ENCODE measurements around the gene APOC3. TPM values are rescaled to one million over a fixed set of nuclear protein-coding genes. Genes with fewer than 3 reads are reported as not detected.
"Not testable (repeated sequence)": the region's sequence is repeated elsewhere in the genome, so short reads cannot be mapped to it uniquely, and the experiment has no call there.

Gene APOC3
- total and polyA plus RNA-seq, 4 donors, result 0.14 to 2.3 TPM; not detected in 2

- H3K4me3 ChIP-seq, result no peak overlapping the region
- WGBS, 2 donors, result 80 to 81% methylated on average over 13 of the region's 13 CpGs
- H3K27me3 ChIP-seq (ENCODE audit: control insufficient read depth in 3 of 3, insufficient read depth in 3 of 3, low read length in 2 of 3), result no peaks in the 10 kb centered on the region
- ATAC-seq (ENCODE audit: insufficient read depth, low FRiP score) (no peak), DNase-seq (no peak)
- H3K9me3 ChIP-seq (ENCODE audit: control insufficient read depth in 4 of 4, insufficient read depth in 3 of 4, low read length in 3 of 4), result no peaks in the 10 kb centered on the region
- no peak overlapping the region for H3K27ac ChIP-seq (ENCODE audit: low read depth in 1 of 2, low read length in 1 of 2)
- H3K9ac ChIP-seq (ENCODE audit: insufficient read depth in 1 of 2, low read length in 2 of 2), result no peak overlapping the region
- no peaks in the 10 kb centered on the region for H3K36me3 ChIP-seq (ENCODE audit: control insufficient read depth in 4 of 4, insufficient read depth in 4 of 4, low read length in 4 of 4)
- H3K4me1 ChIP-seq (ENCODE audit: control insufficient read depth in 5 of 5, insufficient read depth in 5 of 5, low read length in 5 of 5), result peaks cover 0 to 38% (median 23%) of the 10 kb centered on the region in 5 donors
- TF ChIP-seq, protein P1, sequence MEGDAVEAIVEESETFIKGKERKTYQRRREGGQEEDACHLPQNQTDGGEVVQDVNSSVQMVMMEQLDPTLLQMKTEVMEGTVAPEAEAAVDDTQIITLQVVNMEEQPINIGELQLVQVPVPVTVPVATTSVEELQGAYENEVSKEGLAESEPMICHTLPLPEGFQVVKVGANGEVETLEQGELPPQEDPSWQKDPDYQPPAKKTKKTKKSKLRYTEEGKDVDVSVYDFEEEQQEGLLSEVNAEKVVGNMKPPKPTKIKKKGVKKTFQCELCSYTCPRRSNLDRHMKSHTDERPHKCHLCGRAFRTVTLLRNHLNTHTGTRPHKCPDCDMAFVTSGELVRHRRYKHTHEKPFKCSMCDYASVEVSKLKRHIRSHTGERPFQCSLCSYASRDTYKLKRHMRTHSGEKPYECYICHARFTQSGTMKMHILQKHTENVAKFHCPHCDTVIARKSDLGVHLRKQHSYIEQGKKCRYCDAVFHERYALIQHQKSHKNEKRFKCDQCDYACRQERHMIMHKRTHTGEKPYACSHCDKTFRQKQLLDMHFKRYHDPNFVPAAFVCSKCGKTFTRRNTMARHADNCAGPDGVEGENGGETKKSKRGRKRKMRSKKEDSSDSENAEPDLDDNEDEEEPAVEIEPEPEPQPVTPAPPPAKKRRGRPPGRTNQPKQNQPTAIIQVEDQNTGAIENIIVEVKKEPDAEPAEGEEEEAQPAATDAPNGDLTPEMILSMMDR (IDR thresholded peaks at IDR 0.05; ENCODE audit: control extremely low read depth, extremely low read depth), result no peak
Observed at GRCh38 chr11:116832350-116833290, 2.9 kb downstream of the APOC3 start.

DNA sequence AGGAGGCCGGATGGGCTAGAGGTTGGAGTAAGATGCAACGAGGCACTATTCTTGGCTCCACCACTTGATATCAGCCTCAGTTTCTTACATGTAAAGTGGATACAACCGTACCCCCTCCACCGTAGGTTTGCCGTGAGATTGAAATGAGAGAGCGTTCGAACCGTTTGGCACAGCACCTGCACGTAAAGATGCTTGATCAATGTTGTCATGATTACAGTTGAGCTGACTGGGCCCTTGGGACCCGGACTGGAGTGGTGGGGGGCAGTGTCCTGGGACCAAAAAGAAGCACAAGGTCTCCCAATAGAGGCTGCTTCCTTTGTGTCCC lies 3.7 kb downstream of the APOC3 start:
- WGBS, 2 donors, result 96% methylated on average over 10 of the region's 10 CpGs

GRCh38 chr11:116833816-116834534 lies 4.3 kb downstream of the APOC3 start:
- Histone ChIP-seq H3K4me1 (ENCODE audit: control insufficient read depth in 5 of 5, insufficient read depth in 5 of 5, low read length in 5 of 5) (peaks cover 0 to 38% (median 19%) of the 10 kb centered on the region in 5 donors), H3K9me3 (ENCODE audit: control insufficient read depth in 4 of 4, insufficient read depth in 3 of 4, low read length in 3 of 4) (no peaks in the 10 kb centered on the region), H3K27ac (ENCODE audit: low read depth in 1 of 2, low read length in 1 of 2) (no peak overlapping the region), H3K4me3 (no peak overlapping the region), H3K36me3 (ENCODE audit: control insufficient read depth in 4 of 4, insufficient read depth in 4 of 4, low read length in 4 of 4) (no peaks in the 10 kb centered on the region), H3K27me3 (ENCODE audit: control insufficient read depth in 3 of 3, insufficient read depth in 3 of 3, low read length in 2 of 3) (no peaks in the 10 kb centered on the region), H3K9ac (ENCODE audit: insufficient read depth in 1 of 2, low read length in 2 of 2) (no peak overlapping the region)
- DNase-seq, result no peak
- ATAC-seq (ENCODE audit: insufficient read depth, low FRiP score), result no peak
- 94 to 96% methylated on average over 14 of the region's 14 CpGs for WGBS, 2 donors
- TF ChIP-seq, protein P1 (IDR thresholded peaks at IDR 0.05; ENCODE audit: control extremely low read depth, extremely low read depth), result no peak

More for the DNA sequence above, 3.7 kb downstream of the APOC3 start:
- Histone ChIP-seq H3K27ac (ENCODE audit: low read depth in 1 of 2, low read length in 1 of 2) (no peak overlapping the region), H3K9ac (ENCODE audit: insufficient read depth in 1 of 2, low read length in 2 of 2) (no peak overlapping the region), H3K27me3 (ENCODE audit: control insufficient read depth in 3 of 3, insufficient read depth in 3 of 3, low read length in 2 of 3) (no peaks in the 10 kb centered on the region), H3K9me3 (ENCODE audit: control insufficient read depth in 4 of 4, insufficient read depth in 3 of 4, low read length in 3 of 4) (no peaks in the 10 kb centered on the region), H3K36me3 (ENCODE audit: control insufficient read depth in 4 of 4, insufficient read depth in 4 of 4, low read length in 4 of 4) (no peaks in the 10 kb centered on the region), H3K4me1 (ENCODE audit: control insufficient read depth in 5 of 5, insufficient read depth in 5 of 5, low read length in 5 of 5) (peaks cover 0 to 41% (median 22%) of the 10 kb centered on the region in 5 donors), H3K4me3 (no peak overlapping the region)
- ATAC-seq (ENCODE audit: insufficient read depth, low FRiP score) (no peak), DNase-seq (no peak)
- TF ChIP-seq, protein P1 (IDR thresholded peaks at IDR 0.05; ENCODE audit: control extremely low read depth, extremely low read depth), result no peak

GRCh38 chr11:116834535-116835041 lies 4.9 kb downstream of the APOC3 start:
- Histone ChIP-seq H3K4me1 (ENCODE audit: control insufficient read depth in 5 of 5, insufficient read depth in 5 of 5, low read length in 5 of 5) (peaks cover 0 to 40% (median 15%) of the 10 kb centered on the region in 5 donors), H3K27ac (ENCODE audit: low read depth in 1 of 2, low read length in 1 of 2) (peak overlapping the region in 1 of 2 donors; percentile 88)
- H3K9ac ChIP-seq (ENCODE audit: insufficient read depth in 1 of 2, low read length in 2 of 2); H3K4me3 ChIP-seq; ATAC-seq (ENCODE audit: insufficient read depth, low FRiP score); H3K27me3 ChIP-seq (ENCODE audit: control insufficient read depth in 3 of 3, insufficient read depth in 3 of 3, low read length in 2 of 3); H3K36me3 ChIP-seq (ENCODE audit: control insufficient read depth in 4 of 4, insufficient read depth in 4 of 4, low read length in 4 of 4); H3K9me3 ChIP-seq (ENCODE audit: control insufficient read depth in 4 of 4, insufficient read depth in 3 of 4, low read length in 3 of 4); DNase-seq: not testable (repeated sequence)
- 71 to 77% methylated on average over 13 of the region's 13 CpGs for WGBS, 2 donors

Data from lung (tissue), 12 donors.